NOMO-1 (cell line): ENCODE results near the gene WDR44.
"Not testable (repeated sequence)": the region's sequence is repeated elsewhere in the genome, so short reads cannot be mapped to it uniquely, and the experiment has no call there.

Experiments
- DNase-seq, 2 experiments: peaks; one replicate each; lab custom pipeline; 2025; ENCODE audit not compliant: unreplicated experiment in 2 of 2; lab: John Stamatoyannopoulos, UW

The WDR44 gene, protein sequence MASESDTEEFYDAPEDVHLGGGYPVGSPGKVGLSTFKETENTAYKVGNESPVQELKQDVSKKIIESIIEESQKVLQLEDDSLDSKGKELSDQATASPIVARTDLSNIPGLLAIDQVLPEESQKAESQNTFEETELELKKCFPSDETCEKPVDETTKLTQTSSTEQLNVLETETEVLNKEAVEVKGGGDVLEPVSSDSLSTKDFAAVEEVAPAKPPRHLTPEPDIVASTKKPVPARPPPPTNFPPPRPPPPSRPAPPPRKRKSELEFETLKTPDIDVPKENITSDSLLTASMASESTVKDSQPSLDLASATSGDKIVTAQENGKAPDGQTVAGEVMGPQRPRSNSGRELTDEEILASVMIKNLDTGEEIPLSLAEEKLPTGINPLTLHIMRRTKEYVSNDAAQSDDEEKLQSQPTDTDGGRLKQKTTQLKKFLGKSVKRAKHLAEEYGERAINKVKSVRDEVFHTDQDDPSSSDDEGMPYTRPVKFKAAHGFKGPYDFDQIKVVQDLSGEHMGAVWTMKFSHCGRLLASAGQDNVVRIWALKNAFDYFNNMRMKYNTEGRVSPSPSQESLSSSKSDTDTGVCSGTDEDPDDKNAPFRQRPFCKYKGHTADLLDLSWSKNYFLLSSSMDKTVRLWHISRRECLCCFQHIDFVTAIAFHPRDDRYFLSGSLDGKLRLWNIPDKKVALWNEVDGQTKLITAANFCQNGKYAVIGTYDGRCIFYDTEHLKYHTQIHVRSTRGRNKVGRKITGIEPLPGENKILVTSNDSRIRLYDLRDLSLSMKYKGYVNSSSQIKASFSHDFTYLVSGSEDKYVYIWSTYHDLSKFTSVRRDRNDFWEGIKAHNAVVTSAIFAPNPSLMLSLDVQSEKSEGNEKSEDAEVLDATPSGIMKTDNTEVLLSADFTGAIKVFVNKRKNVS

DNA sequence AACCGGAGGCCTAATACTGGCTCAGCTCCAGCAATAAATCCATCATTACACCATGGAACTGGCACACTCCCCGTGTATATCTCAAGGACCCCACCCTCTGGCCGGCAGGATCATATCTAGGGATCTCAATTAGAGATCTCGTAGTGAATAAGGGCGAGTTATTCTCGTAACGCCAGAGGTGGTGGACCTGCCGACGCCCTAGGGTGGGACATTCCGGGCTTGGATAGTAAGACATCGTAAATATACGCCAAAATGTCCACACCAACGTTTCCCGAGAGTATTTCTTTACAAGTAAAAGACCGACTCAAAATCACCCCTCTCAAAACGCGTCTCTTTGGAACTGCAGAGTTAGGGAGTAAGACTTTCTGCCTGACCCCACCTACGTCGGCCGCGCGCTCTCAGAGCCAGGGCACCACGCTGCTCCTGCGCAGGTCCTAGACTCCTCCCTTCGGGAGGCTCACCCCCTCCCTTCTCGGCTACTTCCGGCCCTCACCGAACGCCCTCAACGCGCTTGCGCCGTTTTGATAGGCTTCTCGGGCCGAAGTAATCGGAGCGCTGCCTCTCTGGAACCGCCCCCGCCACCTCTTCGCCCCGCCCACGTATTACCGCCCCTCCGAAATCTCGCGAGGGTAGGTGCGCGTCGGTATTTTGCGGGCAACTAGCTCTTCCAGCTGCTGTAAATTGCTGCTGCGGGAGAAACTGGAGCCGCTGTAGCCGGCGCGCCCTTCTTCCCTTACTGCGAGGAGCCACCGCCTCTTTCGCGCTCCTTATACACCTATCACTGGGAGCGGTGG, at the start of gene WDR44:
WDR44 (plus strand) TSS at position 643 of the 794 bp plus-strand sequence. CDS start 398 bp downstream, outside the sequence.
- DNase-seq = peak; percentile 83 to 89

DNA sequence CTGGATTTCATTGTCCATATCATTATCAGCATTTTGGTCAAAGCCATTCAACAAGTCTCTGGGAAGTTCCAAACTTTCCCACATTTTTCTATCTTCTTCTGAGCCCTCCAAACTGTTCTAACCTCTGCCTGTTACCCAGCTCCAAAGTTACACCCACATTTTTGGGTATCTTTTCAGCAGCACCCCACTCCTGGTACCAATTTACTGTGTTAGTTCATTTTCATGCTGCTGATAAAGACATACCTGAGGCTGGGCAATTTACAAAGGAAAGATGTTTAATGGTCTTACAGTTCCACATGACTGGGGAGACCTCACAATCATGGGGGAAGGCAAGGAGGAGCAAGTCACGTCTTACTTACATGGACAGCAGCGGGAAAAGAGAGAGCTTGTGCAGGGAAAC, 40.1 kb upstream of the WDR44 start:
- DNase-seq = not testable (repeated sequence)

DNA sequence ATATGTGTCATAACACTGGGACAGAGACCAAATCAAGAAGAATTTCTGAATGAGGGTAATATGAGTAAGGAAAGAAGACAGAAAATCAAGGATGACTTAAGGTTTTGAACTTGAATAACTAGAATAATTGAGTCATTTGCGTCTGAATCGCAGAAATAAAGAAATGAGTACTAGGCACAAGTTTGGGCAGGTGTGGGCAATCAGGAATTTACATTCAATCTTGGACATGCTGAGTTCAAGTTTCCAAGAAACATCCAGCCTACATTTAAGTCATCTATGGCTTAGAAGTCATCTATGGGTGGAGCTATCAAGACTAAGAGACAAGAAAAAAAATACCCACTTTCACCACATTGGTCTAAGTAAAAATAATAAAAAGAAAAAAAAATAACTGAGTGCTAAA, 30.4 kb upstream of the WDR44 start:
- DNase-seq = no peak

DNA sequence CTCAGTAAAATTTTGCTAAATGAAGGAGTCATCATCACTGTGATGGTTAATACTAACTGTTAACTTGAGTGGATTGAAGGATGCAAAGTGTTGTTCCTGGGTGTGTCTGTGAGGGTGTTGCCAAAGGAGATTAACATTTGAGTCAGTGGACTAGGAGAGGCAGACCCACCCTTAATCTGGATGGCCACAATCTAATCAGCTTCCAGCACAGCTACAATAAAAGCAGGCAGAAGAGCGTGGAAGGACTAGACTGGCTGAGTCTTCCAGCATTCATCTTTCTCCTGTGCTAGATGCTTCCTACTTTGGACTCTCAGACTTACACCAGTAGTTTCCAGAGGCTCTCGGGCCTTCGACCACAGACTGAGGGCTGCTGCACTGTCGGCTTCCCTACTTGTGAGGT, 21.3 kb upstream of the WDR44 start:
- DNase-seq = no peak

DNA sequence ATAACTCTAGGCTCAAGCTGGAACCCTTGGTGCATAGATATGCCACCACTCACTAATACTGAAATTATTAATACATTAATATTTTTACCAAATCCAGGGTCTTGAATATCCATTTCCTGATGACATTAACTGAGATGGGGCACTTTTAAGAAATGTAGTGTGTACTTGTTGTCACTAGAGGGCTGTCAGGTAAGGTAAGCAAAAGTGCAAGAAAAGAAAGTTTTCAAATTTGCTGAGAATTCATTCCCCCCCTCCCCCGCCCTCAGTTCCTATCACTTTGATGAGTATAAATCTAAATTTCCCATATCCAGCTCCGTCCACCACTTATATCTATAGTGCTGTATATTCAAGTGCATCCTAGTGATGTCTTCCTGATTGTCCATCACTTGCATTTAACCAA, 20.5 kb upstream of the WDR44 start:
- peak in 1 of 2 experiments; percentile 1 for DNase-seq

DNA sequence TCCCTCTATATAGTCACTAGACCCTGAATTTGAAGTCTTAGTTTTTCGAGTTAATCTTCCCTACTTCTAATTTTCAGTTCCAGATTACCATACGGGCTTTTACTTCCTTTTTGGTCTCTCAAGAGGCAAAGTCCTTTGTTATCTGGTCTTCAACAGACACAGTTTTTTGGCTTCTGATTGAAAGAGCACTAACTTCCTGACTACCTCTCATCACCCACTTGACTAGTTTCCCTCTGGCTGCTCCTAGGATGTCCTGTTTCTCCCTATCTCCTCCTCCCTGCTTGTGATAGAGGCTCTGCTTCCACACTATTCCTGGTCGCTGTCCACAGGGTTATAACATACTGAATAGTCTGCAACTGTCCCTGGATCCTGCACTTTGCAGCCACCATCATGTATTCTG, 16.7 kb upstream of the WDR44 start:
- DNase-seq = no peak

DNA sequence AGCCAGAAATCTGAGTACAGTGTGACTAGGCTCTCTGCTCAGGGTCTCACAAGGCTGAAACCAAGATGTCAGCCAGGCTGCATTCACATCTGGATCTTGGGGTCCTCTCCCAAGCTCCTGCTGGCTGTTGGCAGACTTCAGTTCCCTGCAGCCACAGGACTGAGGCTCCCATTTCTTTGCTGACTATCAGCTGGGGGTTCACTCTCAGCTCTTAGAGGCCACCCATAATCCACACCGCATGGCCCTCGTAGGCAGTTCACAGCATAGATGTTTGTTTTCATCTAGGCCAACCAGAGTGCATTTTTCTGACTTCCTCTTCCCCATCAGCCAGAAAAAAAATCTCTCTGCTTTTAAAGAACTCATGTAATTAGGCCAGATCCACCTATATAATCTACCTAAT, 8.2 kb upstream of the WDR44 start:
- no peak for DNase-seq

DNA sequence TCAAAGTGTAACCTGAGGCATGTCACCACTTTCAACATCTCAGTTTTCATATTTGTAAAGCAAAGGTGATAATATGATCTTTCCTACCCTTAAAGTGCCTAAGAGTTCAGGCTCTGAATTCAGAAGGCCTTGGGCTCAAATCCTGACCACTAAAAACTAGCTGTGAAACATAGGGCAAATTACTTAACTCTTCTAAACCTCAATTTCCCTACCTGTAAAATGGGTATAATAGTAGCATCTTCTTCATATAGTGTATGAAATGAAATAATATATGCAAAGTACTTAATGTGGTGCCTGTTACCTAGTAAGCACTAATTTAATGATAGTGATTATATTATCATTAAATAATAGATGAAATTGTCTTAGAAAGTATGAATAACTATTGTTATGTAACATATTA, 7.0 kb upstream of the WDR44 start:
- no peak for DNase-seq

DNA sequence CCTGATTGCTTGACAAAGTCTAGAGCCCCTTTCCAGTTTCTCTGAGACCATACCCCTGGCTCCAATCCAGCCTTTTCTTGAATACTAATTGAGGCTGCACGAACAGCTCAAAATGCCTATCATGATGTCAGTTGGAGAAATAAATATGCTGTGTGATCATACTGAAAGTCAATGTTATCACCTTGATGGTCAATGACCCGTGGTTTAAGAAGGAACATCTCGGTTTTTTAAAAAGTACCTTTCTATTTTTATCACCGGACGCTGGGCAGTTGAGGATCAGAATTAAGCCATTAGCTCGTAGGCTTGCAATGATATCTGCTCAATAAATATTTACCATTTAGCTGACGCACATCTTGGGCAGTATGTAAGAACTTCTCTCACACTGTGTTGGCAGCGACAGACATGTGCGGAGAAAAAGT, 852 bp upstream of the WDR44 start:
- no peak for DNase-seq

DNA sequence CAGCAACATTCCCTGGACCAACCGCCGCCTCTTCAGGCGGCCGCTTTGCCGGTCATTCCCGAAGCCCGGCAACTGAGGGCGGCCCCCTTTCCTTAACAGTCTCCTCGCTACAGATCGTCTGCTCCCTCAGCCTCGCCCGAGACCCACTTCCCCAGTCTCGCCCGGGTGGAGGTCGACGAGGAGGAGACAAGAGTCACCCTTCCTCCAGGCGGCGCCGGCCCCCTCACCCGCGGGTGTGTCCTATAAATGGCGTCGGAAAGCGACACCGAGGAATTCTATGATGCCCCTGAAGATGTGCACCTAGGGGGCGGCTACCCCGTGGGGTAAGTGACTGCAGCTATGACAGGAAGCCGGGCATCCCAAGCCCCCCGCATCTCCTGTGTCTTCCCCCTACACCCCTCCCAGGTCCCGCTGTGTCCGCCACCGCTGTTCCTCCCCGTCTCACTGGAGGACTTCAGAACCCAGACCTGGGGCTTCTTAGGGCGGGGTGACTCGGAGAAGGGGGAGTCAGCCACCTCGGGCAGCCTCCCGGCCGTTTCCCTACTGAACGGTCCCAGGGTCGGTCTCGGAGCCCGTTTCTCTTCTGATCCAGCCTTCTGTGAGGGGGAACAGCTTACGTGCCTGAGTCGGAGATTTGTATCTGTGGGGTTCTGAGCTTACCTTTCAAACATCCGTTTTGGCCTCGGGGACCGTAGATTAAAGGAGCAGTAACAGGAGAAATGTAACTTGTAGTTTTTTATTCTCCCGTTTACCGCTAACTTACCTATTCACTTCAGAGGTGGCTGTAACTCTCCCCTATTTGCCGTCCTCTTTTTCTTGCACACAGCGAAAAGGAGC, 570 bp downstream of the WDR44 start:
- peak; percentile 21 to 22 for DNase-seq

DNA sequence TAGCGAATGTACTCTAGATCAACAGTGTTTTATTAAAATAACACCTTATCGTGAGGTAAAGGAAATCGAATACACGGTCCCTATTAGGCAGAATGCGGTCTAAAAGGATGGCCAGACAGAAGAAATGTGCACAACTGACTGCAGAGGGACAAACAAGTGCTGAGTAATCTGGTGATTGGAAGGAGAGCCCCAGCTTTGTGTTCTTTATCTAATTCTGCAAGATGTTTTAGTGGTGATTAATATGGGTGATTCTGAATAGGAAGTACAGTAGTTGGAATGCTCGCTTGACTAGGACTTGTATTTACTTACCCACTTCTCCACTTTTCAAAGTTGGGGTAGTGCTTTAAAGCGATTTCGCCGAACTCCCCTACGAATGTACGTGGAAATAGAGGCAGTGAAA, 1.2 kb downstream of the WDR44 start:
- DNase-seq = peak in 1 of 2 experiments; percentile 18

DNA sequence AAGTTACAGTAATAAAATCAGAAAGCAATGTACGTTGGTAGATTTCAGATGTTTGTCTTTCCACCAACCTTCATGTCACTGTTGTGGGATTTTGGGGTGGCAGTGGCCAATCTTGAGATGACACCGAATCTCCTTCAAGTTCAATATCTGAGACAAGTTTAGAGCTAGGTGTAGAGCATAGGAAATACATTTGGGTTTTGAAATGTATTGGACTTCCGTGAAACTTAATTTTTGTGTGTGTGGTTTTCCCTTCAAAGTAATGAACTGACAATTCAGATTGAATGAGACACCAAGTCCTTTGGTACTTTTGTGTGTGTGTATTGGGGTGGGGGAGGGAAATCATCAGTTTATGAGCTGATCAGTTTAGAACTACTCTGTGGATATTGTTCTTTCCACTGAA, 1.8 kb downstream of the WDR44 start:
- DNase-seq = no peak

DNA sequence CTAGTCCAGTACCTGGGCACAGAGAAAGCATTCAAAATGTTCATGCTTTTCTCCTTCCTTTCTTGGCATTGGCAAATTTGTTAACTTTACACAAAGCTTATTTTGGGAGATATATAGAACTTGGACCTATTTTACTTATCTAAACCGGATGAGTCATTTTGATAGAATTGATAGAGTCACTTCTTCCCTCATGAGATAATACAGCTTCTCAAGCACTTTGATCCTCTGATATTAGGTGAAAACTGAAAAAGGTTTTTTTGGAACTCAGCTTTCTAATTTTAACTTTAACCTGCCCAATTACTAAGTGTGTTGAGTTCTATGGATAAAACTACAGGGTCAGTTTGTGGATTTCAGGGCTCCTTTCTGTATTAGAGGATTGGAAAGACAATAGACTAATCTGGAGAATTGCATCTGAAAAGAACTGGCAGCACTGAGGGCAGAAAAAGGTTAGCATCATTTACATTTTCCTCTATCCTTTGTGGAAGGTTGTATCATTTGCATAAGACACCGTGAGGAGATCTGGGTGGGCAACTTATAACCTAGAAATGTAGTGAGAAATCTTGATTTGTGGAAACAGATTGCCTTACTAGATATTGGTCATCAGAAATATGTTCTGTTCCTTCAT, 2.4 kb downstream of the WDR44 start:
- DNase-seq = no peak

DNA sequence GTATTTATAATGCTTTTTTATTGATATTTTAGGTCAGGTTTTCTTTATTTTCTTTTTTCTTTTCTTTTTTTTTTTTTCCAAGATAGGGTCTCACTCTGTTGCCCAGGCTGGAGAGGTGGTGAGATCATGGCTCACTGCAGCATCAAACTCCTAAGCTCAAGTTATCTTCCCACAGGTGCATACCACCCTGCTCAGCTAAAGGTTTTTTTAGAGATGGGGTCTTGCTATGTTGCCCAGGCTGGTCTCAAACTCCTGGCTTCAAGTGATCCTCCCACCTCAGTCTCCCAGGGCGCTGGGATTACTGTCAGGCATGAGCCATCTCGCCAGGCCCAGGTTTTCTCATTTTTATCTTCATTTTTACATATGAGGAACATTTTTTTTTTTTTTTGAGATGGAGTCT, 3.3 kb downstream of the WDR44 start:
- DNase-seq = no peak

DNA sequence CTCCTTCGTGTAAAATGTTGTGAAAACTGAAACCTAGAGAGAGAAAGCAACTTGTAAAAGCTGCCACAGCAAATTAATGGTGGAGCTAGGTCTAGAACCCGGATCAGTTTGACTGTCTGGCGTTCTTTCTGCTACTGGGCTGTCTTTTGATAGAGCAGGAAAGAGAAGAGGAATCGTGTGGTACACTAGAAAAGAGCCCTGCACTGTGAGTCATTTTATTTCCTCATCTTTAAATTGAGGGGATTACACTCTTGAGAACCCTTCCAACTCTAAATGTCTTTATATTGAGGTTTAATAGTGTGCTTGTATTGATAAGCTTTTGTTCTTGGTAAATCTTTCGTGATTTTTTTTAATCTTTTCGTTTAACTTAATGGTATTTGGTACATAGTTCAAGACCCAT, 4.3 kb downstream of the WDR44 start:
- peak; percentile 14 to 40 for DNase-seq

DNA sequence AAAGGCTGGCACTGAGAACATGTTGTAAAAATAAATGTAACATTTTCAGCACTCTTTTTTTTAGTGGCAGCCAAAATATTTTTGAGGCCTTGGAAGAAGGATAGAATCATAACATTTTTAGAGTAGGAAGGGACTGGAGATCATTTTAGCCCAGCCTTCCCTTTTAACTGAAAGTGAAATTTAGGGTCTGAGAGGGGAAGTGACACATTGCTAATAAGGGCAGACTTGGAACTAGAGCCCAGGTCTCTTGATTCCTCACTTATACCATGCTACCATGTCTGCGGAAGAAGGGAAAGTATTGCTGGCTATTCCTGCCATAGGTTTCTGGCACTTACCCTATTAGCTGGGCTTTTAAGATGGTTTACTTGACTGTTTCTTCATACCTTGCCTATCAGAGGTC, 4.8 kb downstream of the WDR44 start:
- peak; percentile 13 to 20 for DNase-seq

DNA sequence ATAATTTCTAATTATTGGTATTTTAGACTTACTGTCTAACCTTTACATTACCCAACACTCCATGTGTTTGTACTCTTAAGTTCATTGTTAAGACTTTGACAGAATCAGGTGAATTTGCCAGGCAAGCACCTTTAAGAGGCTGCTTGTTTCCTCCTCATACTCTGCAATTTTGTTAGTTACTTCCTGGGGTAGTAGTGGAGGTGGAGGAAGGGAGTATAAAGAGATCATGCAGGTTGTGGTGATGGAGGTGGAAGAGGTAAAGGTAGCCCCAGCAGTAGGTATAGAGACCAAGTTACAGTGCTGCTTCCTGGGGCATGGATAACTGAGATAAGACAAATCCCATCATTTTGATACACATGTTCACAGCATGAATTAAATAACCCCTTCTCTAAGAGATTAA, 6.7 kb downstream of the WDR44 start:
- DNase-seq = no peak

DNA sequence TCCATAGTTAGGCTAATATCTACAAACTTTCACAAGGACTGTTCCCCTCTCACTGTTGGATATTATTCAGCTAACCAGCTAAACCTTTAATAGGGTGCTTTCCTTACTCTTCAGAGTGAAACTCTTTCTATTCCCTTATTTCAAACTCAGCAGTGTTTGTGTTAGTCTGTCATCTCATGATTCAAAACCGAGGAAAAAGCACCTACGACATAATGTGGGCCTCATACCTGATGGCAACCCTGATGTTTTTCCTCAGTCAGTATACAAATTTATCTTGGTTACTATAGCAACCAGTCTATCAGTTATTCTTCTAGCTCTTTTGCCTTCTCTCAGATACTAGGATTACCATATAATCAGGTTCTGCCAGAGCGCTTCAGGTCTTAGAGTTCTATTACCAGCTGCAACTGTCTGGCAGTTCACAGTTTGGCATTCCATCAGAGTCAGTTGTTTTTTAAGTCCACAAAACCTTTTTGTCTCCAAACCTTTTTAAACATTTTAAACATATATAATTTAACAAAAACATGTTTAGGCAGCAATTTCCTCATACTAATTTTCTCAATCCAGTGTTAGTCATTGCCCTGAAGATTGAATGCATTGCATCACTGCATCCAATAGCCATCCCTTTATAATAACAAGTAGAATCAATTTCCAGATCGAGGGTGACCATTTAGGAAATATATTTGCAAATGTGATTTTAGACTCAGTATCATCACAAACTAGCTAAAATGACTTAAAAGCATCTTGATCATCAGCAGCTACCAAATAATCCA, 7.4 kb downstream of the WDR44 start:
- DNase-seq = no peak
